GM18499 (cell line): Measurements from ENCODE around the gene VPS37C.

Experiments used
- ATAC-seq: cut with Tn5 transposase; IDR thresholded peaks from one replicate; pipeline ENCODE4 v1.9.1; 2021; ENCODE audit warnings: moderate number of reproducible peaks; ENCODE audit not compliant: insufficient read depth, unreplicated experiment

Gene VPS37C

GRCh38 chr11:61120099-61120705, 41.0 kb downstream of the VPS37C start:
- ATAC-seq = no peak

- ATAC-seq = no peak
These were observed 41.7 kb downstream of the VPS37C start for GRCh38 chr11:61119571-61119970.

GRCh38 chr11:61119055-61119454, 42.2 kb downstream of the VPS37C start:
- no peak for ATAC-seq

- ATAC-seq = no peak
These were observed 42.8 kb downstream of the VPS37C start for GRCh38 chr11:61118406-61118805.

- ATAC-seq = no peak
These were observed 43.2 kb downstream of the VPS37C start for GRCh38 chr11:61118004-61118403.

- ATAC-seq = no peak
These were observed 44.1 kb downstream of the VPS37C start for GRCh38 chr11:61117168-61117520.

- no peak for ATAC-seq
These were observed 44.6 kb downstream of the VPS37C start for GRCh38 chr11:61116426-61117167.

- ATAC-seq = no peak
These were observed 45.6 kb downstream of the VPS37C start for GRCh38 chr11:61115498-61116224.

- ATAC-seq = no peak
These were observed 46.3 kb downstream of the VPS37C start for GRCh38 chr11:61114913-61115312.

- ATAC-seq = no peak
These were observed 48.0 kb downstream of the VPS37C start for GRCh38 chr11:61113201-61113600.

- no peak for ATAC-seq
These were observed 48.7 kb downstream of the VPS37C start for GRCh38 chr11:61112575-61112974.

- ATAC-seq = no peak
These were observed 49.3 kb downstream of the VPS37C start for GRCh38 chr11:61111786-61112517.

- ATAC-seq = no peak
These were observed 50.2 kb downstream of the VPS37C start for GRCh38 chr11:61111050-61111435.

- no peak for ATAC-seq
These were observed 50.8 kb downstream of the VPS37C start for GRCh38 chr11:61110255-61111049.

GRCh38 chr11:61109671-61110070, 51.6 kb downstream of the VPS37C start:
- ATAC-seq = no peak

GRCh38 chr11:61108847-61109585, 52.2 kb downstream of the VPS37C start:
- ATAC-seq = no peak

GRCh38 chr11:61107888-61108287, 53.3 kb downstream of the VPS37C start:
- no peak for ATAC-seq

- no peak for ATAC-seq
These were observed 54.2 kb downstream of the VPS37C start for GRCh38 chr11:61106894-61107470.

GRCh38 chr11:61106296-61106695, 54.9 kb downstream of the VPS37C start:
- no peak for ATAC-seq
